Activated CD4-positive, alpha-beta T cell treated with anti-CD3 and anti-CD28 coated beads for 36 hours (primary cell): ENCODE measurements around the gene PTPRM. TPM values are rescaled to one million over a fixed set of nuclear protein-coding genes. Genes with fewer than 3 reads are reported as not detected.
"Not testable (repeated sequence)": the region's sequence is repeated elsewhere in the genome, so short reads cannot be mapped to it uniquely, and the experiment has no call there.

Experiments used
- ATAC-seq: fragments of 200-7000 bp; cut with Tn5 transposase; one replicate; pipeline ENCODE4 v1.10.0; 2021; ENCODE audit warnings: mild to moderate bottlenecking, moderate library complexity
- CTCF ChIA-PET: fragments of 350-600 bp; sonication (Branson Sonifier 250); formaldehyde crosslinking; loops from one replicate; lab custom pipeline; 2021; ENCODE audit warnings: antibody characterized with exemption; lab: Charles Lee
- POLR2A ChIA-PET: fragments of 350-600 bp; sonication (Branson Sonifier 250); formaldehyde crosslinking; loops from one replicate; lab custom pipeline; 2021; ENCODE audit warnings: antibody characterized with exemption, inconsistent platforms; lab: Charles Lee
- DNase-seq: peaks from one replicate; pipeline ENCODE4 v3.0.0-alpha.2; 2020
- H3K27ac Mint-ChIP-seq: one replicate; pipeline ENCODE4 v1.8.0; 2021; ENCODE audit warnings: mixed read lengths
- H3K27me3 Mint-ChIP-seq: one replicate; pipeline ENCODE4 v1.8.0; 2021; ENCODE audit warnings: mixed read lengths
- H3K36me3 Mint-ChIP-seq: one replicate; pipeline ENCODE4 v1.8.0; 2021; ENCODE audit warnings: low read depth, mixed read lengths
- H3K4me1 Mint-ChIP-seq: one replicate; pipeline ENCODE4 v1.8.0; 2021; ENCODE audit warnings: mixed read lengths
- H3K4me3 Mint-ChIP-seq: one replicate; pipeline ENCODE4 v1.8.0; 2021; ENCODE audit warnings: mild to moderate bottlenecking, moderate library complexity, mixed read lengths
- H3K9me3 Mint-ChIP-seq: one replicate; pipeline ENCODE4 v1.8.0; 2021; ENCODE audit warnings: low read depth, mixed read lengths
- intact Hi-C, 2 experiments: fragments of 100-400 bp; cut with DNase I in 1 of 2; cut with micrococcal nuclease in 1 of 2; formaldehyde crosslinking; loops; one replicate each; pipeline versions ENCODE4 v1.14.2 to v1.15.1; 2022 to 2024; cut with DNase I, micrococcal nuclease
- total RNA-seq, 2 experiments: library from RNA; stranded (reverse); gene quantifications; one replicate each; pipeline ENCODE4 v1.2.3, GENCODE V29; 2021

Gene PTPRM
- total RNA-seq, 2 experiments from 2014 or later, result 6.5 to 14.0 TPM

DNA sequence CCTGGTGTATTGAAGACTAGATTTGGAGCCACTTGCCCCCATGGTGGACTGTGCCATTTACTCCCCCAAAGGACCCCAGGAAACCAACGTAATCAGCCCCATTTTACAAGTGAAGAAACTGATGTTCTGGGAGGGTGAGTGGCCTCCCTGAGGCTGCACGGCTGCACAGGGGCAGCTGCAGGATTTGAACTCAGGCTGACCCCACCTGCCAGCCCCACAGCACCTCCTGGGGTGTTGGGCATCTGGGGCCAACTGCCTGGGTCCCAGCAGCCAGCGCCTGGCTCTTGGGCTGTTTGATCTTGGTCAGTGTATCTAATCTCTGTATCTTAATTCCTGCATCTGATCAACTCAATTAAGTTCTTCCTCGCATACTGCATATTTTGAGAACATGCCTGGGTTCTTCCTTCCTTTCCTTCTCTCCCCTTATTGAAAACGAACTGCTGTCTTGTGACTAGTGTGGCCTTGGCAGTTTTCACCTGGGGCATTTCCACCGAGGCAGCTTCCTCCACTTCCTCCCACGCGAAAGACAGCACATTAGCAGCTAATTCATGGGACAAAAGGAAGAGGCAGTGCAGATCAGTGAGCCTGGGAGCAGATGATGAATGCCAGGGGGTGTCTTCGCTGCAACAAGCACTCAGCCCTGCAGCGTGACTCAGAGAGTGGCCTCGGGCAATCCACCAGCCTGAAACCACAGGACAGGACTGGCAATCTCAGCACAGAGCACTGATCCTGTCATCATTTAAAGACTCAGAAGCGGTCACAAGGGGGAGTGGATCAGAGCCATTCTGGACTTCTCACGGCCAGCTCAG, 858.0 kb downstream of the PTPRM start:
- DNase-seq (no peak), ATAC-seq (no peak)
- no peaks in the 10 kb centered on the region for H3K9me3 Mint-ChIP-seq
- H3K36me3 Mint-ChIP-seq, result no peaks in the 10 kb centered on the region
- CTCF ChIA-PET, result no interaction called here
- intact Hi-C loops, result loop anchor here in 1 of 2 experiments (10.0 kb wide), 1 partner anchor 160 kb away; no protein-coding TSS in a partner anchor
- no peak overlapping the region for H3K4me3 Mint-ChIP-seq
- no peaks in the 10 kb centered on the region for H3K27me3 Mint-ChIP-seq
- no peaks in the 10 kb centered on the region for H3K4me1 Mint-ChIP-seq
- POLR2A ChIA-PET, result no interaction called here
- no peak overlapping the region for H3K27ac Mint-ChIP-seq

DNA sequence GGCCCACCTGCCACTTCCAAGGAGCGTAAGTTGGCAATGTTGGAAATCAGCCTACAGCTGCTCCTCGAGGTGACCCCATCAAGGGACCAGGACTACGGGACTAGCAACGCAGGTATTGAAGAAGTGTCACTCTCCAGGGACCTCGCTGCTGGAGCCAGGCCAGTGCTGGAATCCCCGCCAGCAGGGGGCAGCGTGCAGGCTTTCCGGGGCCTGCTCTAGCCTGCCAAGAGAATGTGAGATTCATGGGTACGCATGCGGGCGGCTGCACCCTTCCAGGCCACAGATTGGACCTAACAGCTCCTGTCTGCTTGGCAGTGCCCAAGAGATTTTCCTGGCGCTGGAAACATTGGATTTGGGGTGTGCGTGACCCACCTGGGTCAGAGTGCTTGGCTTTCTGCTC, 859.3 kb downstream of the PTPRM start:
- H3K36me3 Mint-ChIP-seq, result no peaks in the 10 kb centered on the region
- ChIA-PET CTCF (no interaction called here), POLR2A (no interaction called here)
- no peaks in the 10 kb centered on the region for H3K4me1 Mint-ChIP-seq
- no peaks in the 10 kb centered on the region for H3K27me3 Mint-ChIP-seq
- intact Hi-C loops, result loop anchor here in 1 of 2 experiments (10.0 kb wide), 1 partner anchor 158 kb away; no protein-coding TSS in a partner anchor
- H3K4me3 Mint-ChIP-seq, result no peak overlapping the region
- no peaks in the 10 kb centered on the region for H3K9me3 Mint-ChIP-seq
- no peak overlapping the region for H3K27ac Mint-ChIP-seq
- ATAC-seq (no peak), DNase-seq (peak; percentile 54)

DNA sequence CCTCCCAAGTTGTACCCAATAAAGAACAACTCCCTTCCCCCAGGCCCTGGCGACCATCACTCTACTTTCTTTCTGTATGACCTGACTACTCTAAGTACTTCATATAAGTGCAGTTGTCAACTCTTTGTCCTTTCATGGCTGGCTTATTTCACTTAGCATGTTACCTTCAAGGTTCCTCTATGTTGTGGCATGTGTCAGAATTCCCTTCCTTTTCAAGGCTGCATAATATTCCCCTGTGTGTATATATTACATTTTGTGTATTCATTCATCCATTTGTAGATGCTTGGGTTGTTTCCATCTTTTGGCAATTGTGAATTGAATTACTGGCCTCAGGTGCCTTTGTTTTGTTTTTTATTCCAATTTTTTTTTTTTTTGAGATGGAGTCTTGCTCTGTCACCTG, 860.2 kb downstream of the PTPRM start:
- intact Hi-C loops, result loop anchor here in 1 of 2 experiments (10.0 kb wide), 1 partner anchor 157 kb away; no protein-coding TSS in a partner anchor
- ATAC-seq (no peak), DNase-seq (no peak)
- Mint-ChIP-seq H3K4me1 (no peaks in the 10 kb centered on the region), H3K36me3 (no peaks in the 10 kb centered on the region), H3K9me3 (no peaks in the 10 kb centered on the region), H3K27me3 (no peaks in the 10 kb centered on the region), H3K4me3 (no peak overlapping the region), H3K27ac (no peak overlapping the region)
- CTCF ChIA-PET, result interaction anchor here (0.7 kb wide), 1 partner anchor 82 kb away, joined by 6 read pairs; no protein-coding TSS in a partner anchor
- POLR2A ChIA-PET, result no interaction called here

DNA sequence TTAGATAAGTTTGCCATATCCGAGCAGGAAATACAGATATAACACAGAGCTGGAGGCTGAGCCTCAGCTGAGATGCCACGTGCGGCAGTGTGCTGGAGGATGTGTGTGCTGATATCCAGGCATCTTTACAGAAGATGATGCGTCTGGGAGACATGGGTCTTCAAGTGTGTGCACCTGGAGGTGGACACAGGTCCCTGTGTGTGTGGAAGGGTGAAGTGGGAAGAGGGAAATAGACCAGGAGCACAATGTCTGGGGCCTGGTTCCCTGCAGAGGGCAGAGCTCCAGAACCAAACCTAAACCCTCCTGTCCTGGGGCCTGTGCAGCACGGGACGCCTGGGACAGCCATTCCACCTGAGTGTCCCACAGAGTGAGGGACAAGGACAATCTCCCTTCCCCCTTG, 861.8 kb downstream of the PTPRM start:
- Mint-ChIP-seq H3K4me1 (no peaks in the 10 kb centered on the region), H3K27me3 (no peaks in the 10 kb centered on the region), H3K36me3 (no peaks in the 10 kb centered on the region), H3K27ac (no peak overlapping the region), H3K4me3 (no peak overlapping the region), H3K9me3 (no peaks in the 10 kb centered on the region)
- DNase-seq (no peak), ATAC-seq (no peak)
- ChIA-PET POLR2A (no interaction called here), CTCF (no interaction called here)
- intact Hi-C loops, result loop anchor here in 1 of 2 experiments (10.0 kb wide), 1 partner anchor 156 kb away; no protein-coding TSS in a partner anchor

DNA sequence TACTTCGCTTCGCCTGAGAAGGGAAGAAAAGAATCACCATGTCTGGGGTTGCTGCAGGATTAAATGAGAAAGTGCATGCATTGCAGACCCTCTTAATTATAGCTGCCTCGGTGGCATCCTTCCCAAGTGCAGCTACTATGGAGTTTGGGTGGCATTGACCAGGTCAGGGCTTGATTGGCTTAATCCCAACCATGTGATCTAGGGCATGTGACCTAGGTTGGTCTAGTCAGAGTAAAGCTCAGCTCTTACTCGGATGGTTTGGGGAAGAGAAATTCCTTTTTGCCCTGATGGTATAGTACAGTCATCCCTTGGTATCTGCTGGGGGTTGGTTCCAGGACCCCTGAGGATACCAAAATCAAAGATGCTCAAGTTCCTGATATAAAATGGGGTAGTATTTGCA, 863.9 kb downstream of the PTPRM start:
- H3K27me3 Mint-ChIP-seq, result no peaks in the 10 kb centered on the region
- POLR2A ChIA-PET, result no interaction called here
- H3K36me3 Mint-ChIP-seq, result no peaks in the 10 kb centered on the region
- H3K4me3 Mint-ChIP-seq, result no peak overlapping the region
- ATAC-seq (no peak), DNase-seq (no peak)
- CTCF ChIA-PET, result no interaction called here
- no peak overlapping the region for H3K27ac Mint-ChIP-seq
- intact Hi-C loops, result no loop called here
- no peaks in the 10 kb centered on the region for H3K4me1 Mint-ChIP-seq
- no peaks in the 10 kb centered on the region for H3K9me3 Mint-ChIP-seq

DNA sequence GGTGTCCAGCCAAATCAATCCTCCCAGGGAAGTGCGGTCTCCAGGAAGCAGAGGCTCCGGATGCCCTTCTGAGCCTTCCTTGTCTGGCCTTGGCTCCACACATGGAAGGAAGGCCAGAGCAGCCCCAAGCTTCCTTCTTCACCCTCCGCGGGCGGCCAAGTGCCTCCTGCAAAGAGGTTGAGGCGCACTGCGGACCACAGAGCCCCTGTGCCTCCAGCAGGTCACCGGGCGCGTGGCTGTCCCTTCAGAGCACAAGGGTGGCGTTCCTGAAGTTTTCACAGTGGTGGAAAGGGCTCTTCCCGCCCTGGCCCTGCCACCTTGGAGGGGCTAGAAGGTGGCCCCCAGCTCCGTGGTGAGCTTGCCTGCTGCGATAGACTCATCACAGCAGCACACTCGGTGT, 866.2 kb downstream of the PTPRM start:
- DNase-seq (no peak), ATAC-seq (no peak)
- no peak overlapping the region for H3K27ac Mint-ChIP-seq
- H3K36me3 Mint-ChIP-seq, result no peaks in the 10 kb centered on the region
- CTCF ChIA-PET, result no interaction called here
- no peaks in the 10 kb centered on the region for H3K9me3 Mint-ChIP-seq
- H3K27me3 Mint-ChIP-seq, result no peaks in the 10 kb centered on the region
- POLR2A ChIA-PET, result no interaction called here
- no peak overlapping the region for H3K4me3 Mint-ChIP-seq
- intact Hi-C loops, result no loop called here
- H3K4me1 Mint-ChIP-seq, result no peaks in the 10 kb centered on the region

DNA sequence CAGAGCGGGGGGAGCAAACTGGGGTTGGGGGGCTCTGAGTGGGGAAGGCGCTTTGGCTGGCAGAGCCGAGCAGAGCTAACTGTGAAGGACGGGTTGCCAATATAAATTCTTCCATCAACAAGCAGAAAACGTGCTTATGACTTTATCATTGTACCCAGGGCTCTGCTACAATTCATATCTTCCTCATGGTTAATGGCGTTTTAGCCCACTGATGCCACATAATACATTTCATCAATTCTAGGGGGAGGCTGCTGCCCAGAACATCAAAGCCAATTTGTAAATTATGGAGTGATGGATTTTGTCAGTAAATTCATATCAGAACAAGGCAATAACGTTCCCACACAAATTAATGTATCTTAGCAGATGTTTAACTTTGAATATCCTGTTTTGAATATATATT, 866.7 kb downstream of the PTPRM start:
- no peaks in the 10 kb centered on the region for H3K4me1 Mint-ChIP-seq
- POLR2A ChIA-PET, result no interaction called here
- no peak for ATAC-seq
- CTCF ChIA-PET, result no interaction called here
- no peaks in the 10 kb centered on the region for H3K36me3 Mint-ChIP-seq
- no peaks in the 10 kb centered on the region for H3K9me3 Mint-ChIP-seq
- no peak for DNase-seq
- no peak overlapping the region for H3K27ac Mint-ChIP-seq
- H3K27me3 Mint-ChIP-seq, result no peaks in the 10 kb centered on the region
- H3K4me3 Mint-ChIP-seq, result no peak overlapping the region
- intact Hi-C loops, result no loop called here

DNA sequence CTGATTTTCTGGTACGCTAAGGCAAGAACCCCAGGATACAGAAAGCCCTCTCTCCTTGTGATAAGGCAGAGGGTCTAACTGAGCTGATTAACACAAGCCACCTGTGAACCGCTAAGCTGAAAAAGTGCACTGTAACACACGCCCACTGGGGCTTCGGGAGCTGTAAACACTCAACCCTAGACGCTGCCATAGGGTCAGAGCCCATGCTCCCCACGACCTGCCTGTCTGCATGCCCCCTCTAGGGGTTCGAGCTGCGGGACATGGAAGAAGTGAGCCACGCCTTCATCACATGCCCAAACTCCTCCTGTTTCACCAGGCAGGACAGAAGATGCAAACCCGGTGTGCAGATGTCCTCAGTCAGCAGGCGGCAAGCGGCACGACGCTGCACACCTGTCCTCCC, 868.3 kb downstream of the PTPRM start:
- Mint-ChIP-seq H3K9me3 (no peaks in the 10 kb centered on the region), H3K36me3 (no peaks in the 10 kb centered on the region), H3K27me3 (no peaks in the 10 kb centered on the region), H3K4me1 (no peaks in the 10 kb centered on the region), H3K27ac (no peak overlapping the region), H3K4me3 (no peak overlapping the region)
- DNase-seq (no peak), ATAC-seq (no peak)
- ChIA-PET POLR2A (no interaction called here), CTCF (no interaction called here)
- intact Hi-C loops, result no loop called here

DNA sequence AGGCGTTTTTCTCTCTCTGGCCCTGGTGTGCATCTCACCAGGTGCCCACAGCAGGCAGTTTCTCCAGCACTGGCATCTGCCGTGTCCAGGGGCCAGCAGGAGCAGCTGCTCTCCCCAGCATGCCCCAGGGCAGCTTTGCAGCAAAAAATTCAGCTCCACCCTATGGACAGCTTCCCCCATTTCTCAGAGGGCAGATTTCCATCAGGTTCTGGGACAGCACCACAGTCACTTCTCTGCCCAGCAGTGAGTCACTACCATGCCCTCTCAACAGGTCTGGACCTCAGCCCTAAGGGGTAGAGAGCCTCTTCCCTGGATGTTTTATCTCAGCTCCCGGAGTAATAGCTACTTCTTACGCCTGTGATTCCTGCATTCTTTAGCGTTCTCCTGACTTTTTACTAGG, 871.9 kb downstream of the PTPRM start:
- POLR2A ChIA-PET, result no interaction called here
- ATAC-seq, result no peak

DNA sequence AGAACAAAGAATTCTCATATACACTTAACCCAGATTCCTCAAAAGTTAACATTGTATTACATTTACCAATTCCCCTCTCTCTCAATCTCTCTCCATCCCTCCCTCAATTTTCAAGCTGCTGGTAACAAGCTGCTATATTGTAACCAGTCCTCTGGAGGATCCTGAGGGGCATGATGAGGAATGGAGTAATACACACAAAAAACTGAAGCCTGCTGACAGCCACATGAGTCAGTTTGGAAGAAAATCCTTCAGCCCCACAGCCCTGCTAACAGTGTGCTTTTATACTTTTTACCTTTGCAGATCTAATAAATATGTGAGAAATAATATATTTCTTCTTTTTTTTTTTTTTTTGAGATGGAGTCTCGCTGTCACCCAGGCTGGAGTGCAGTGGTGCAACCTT, 876.4 kb downstream of the PTPRM start:
- Mint-ChIP-seq H3K27ac (no peak overlapping the region), H3K4me3 (no peak overlapping the region), H3K27me3 (peaks cover 7% of the 10 kb centered on the region), H3K36me3 (no peaks in the 10 kb centered on the region), H3K4me1 (no peaks in the 10 kb centered on the region), H3K9me3 (no peaks in the 10 kb centered on the region)
- intact Hi-C loops, result loop anchor here in 1 of 2 experiments (10.0 kb wide), 1 partner anchor 61 kb away; no protein-coding TSS in a partner anchor
- ATAC-seq, result no peak
- ChIA-PET CTCF (interaction anchor here (0.6 kb wide), 1 partner anchor 9 kb away, joined by 3 read pairs; no protein-coding TSS in a partner anchor), POLR2A (no interaction called here)
- no peak for DNase-seq

More for the DNA sequence above, 871.9 kb downstream of the PTPRM start:
- Mint-ChIP-seq H3K9me3 (no peaks in the 10 kb centered on the region), H3K4me1 (no peaks in the 10 kb centered on the region), H3K27me3 (no peaks in the 10 kb centered on the region), H3K4me3 (no peak overlapping the region), H3K36me3 (no peaks in the 10 kb centered on the region), H3K27ac (no peak overlapping the region)
- intact Hi-C loops, result no loop called here
- CTCF ChIA-PET, result no interaction called here
- no peak for DNase-seq

DNA sequence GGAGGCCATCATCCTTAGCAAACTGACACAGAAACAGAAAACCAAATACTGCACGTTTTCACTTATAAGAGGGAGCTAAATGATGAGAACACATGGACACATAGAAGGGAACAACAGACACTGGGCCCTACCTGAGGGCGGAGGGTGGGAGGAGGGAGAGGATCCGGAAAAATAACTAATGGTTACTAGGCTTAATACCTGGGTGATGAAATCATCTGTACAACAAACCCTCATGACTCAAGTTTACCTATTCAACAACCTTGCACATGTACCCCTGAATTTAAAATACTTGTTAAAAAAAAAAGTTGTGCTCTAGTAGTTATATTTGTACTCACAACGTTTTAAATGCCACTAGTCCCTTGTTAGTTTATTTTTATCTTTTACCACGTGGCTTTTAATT, 879.8 kb downstream of the PTPRM start:
- POLR2A ChIA-PET, CTCF ChIA-PET, H3K9me3 Mint-ChIP-seq, H3K4me3 Mint-ChIP-seq, DNase-seq, H3K4me1 Mint-ChIP-seq, ATAC-seq, H3K27ac Mint-ChIP-seq, H3K36me3 Mint-ChIP-seq, H3K27me3 Mint-ChIP-seq: not testable (repeated sequence)
- intact Hi-C loops, result loop anchor here in 1 of 2 experiments (10.0 kb wide), 1 partner anchor 58 kb away; no protein-coding TSS in a partner anchor

DNA sequence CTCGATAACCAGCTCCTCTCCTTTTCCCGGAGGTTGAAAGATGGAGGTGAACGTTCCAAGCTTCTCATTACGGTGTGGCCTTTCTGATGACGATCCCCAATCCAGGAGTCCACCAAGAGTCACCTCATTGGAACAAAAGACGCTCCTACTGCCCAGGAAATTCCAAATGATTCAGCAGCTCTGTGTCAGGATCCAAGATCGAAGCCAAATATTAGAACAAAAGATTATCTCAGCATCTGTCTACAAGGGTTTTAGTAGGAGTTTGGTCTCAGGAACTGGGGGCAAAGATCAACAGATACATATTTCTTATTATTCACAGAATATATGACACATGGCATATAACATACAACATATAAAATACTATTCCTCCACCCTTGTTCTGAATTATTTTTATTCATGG, 881.0 kb downstream of the PTPRM start:
- Mint-ChIP-seq H3K36me3 (no peaks in the 10 kb centered on the region), H3K9me3 (no peaks in the 10 kb centered on the region), H3K27ac (no peak overlapping the region), H3K4me1 (no peaks in the 10 kb centered on the region), H3K4me3 (no peak overlapping the region), H3K27me3 (peaks cover 9% of the 10 kb centered on the region)
- ATAC-seq (no peak), DNase-seq (no peak)
- CTCF ChIA-PET, result interaction anchor here (1.4 kb wide), 1 partner anchor 10 kb away, joined by 4 read pairs; no protein-coding TSS in a partner anchor
- POLR2A ChIA-PET, result no interaction called here
- intact Hi-C loops, result loop anchor here in 1 of 2 experiments (10.0 kb wide), 1 partner anchor 57 kb away; no protein-coding TSS in a partner anchor
